HepG2 (cell line): ENCODE measurements around the gene AEN. TPM values are rescaled to one million over a fixed set of nuclear protein-coding genes. Genes with fewer than 3 reads are reported as not detected.

ENCODE experiments used
- AFF4 ChIP-seq: sonication (generic); formaldehyde crosslinking; IDR thresholded peaks from 2 replicates; pipeline ENCODE4 v1.4.0; 2020; ENCODE audit warnings: missing genetic modification reagents
- KLF11 ChIP-seq: IDR thresholded peaks from 2 replicates; pipeline ENCODE4 v1.6.1; 2016; ENCODE audit warnings: missing compliant biosample characterization
- PAF1 ChIP-seq: IDR thresholded peaks from 2 replicates; pipeline ENCODE4 v1.6.1; 2016; ENCODE audit warnings: missing genetic modification reagents, missing compliant biosample characterization
- RXRB ChIP-seq: IDR thresholded peaks from 2 replicates; pipeline ENCODE4 v1.6.1; 2016; ENCODE audit warnings: borderline replicate concordance, missing genetic modification reagents, missing compliant biosample characterization
- TCF12 ChIP-seq, 2 experiments: fragments of 450-650 bp in 1 of 2; sonication (generic) in 1 of 2; formaldehyde crosslinking in 1 of 2; IDR thresholded peaks; 2 replicates each; pipeline versions ENCODE4 v1.6.1 to v1.8.0; 2017 to 2022; ENCODE audit warnings: antibody characterized with exemption in 1 of 2, mild to moderate bottlenecking in 1 of 2, missing genetic modification reagents in 1 of 2, moderate library complexity in 1 of 2
- THAP11 ChIP-seq: IDR thresholded peaks from 2 replicates; pipeline ENCODE4 v1.6.1; 2016; ENCODE audit warnings: missing biosample characterization, missing genetic modification reagents
- ZBTB33 ChIP-seq: sonication (generic); formaldehyde crosslinking; IDR thresholded peaks from 2 replicates; pipeline ENCODE4 v1.4.0; 2020; ENCODE audit warnings: missing genetic modification reagents
- ZBTB39 ChIP-seq: sonication (generic); formaldehyde crosslinking; IDR thresholded peaks from 2 replicates; pipeline ENCODE4 v1.5.0; 2020; ENCODE audit warnings: missing genetic modification reagents
- ZC3H4 ChIP-seq: sonication (generic); formaldehyde crosslinking; IDR thresholded peaks from 2 replicates; pipeline ENCODE4 v1.4.0; 2020; ENCODE audit warnings: missing genetic modification reagents, borderline replicate concordance
- ZFP36L2 ChIP-seq: sonication (generic); formaldehyde crosslinking; IDR thresholded peaks from 2 replicates; pipeline ENCODE4 v1.4.0; 2020; ENCODE audit warnings: missing genetic modification reagents
- ZKSCAN8 ChIP-seq: IDR thresholded peaks from 2 replicates; pipeline ENCODE4 v1.6.1; 2016; ENCODE audit warnings: borderline replicate concordance, missing genetic modification reagents, missing compliant biosample characterization
- ZNF10 ChIP-seq: sonication (generic); formaldehyde crosslinking; IDR thresholded peaks from 2 replicates; pipeline ENCODE4 v1.4.0; 2020; ENCODE audit warnings: mild to moderate bottlenecking, low read depth, missing genetic modification reagents, borderline replicate concordance
- ZNF230 ChIP-seq: sonication (generic); formaldehyde crosslinking; IDR thresholded peaks from 2 replicates; pipeline ENCODE4 v1.4.0; 2020; ENCODE audit warnings: mild to moderate bottlenecking, missing genetic modification reagents
- ZNF441 ChIP-seq: sonication (generic); formaldehyde crosslinking; IDR thresholded peaks from 2 replicates; pipeline ENCODE4 v1.7.0; 2021; ENCODE audit warnings: missing genetic modification reagents, borderline replicate concordance
- ZNF691 ChIP-seq: sonication (generic); formaldehyde crosslinking; IDR thresholded peaks from 2 replicates; pipeline ENCODE4 v1.4.0; 2020; ENCODE audit warnings: missing genetic modification reagents, low read depth, mild to moderate bottlenecking, borderline replicate concordance
- ZNF710 ChIP-seq: sonication (generic); formaldehyde crosslinking; IDR thresholded peaks from 2 replicates; pipeline ENCODE4 v1.5.0; 2020; ENCODE audit warnings: mild to moderate bottlenecking, missing genetic modification reagents, borderline replicate concordance
- ZNF720 ChIP-seq: sonication (generic); formaldehyde crosslinking; IDR thresholded peaks from 2 replicates; pipeline ENCODE4 v1.4.0; 2020; ENCODE audit warnings: missing genetic modification reagents
- polyA plus RNA-seq, 8 experiments: library from polyadenylated mRNA; depleted of rRNA in 3 of 8; stranded (reverse) in 7 of 8; unstranded in 1 of 8; fragments of >200 nt; fragmentation: Illumina TruSeq in 4 of 8; extraction: Trizol in 4 of 8; gene quantifications; 2 replicates each; pipeline versions ENCODE4 v1.2.1 to v1.2.3, GENCODE V29; 2011 to 2016; ENCODE audit warnings: low read depth in 4 of 8, missing spikeins in 1 of 8, mixed read lengths in 1 of 8; ENCODE audit not compliant: insufficient read depth in 1 of 8
- total RNA-seq, 5 experiments: library from RNA; depleted of rRNA; stranded (reverse); fragments of >200 nt; fragmentation: Illumina TruSeq; extraction: Trizol; gene quantifications; 2 replicates each; pipeline ENCODE4 v1.2.3, GENCODE V29; 2016; ENCODE audit warnings: low read depth in 1 of 5

AEN gene
- total and polyA plus RNA-seq, 2 of the 13 experiments (the other 11 are each of a cell fraction or from before 2014, with no cell fraction given), result 51.3 to 118 TPM

GRCh38 chr15:88620995-88621772 lies at the start of gene AEN (continued):
- no peak for TF ChIP-seq ZNF691 (CRISPR knock-in tag)
- no peak for TF ChIP-seq ZKSCAN8 (CRISPR knock-in tag)
- TF ChIP-seq AFF4 (CRISPR knock-in tag), result no peak; the same call in 1 of the 2 replicates
- TF ChIP-seq ZBTB39 (CRISPR knock-in tag), result no peak
- peak; percentile 39; the same call in 1 of the 2 replicates for TF ChIP-seq RXRB (CRISPR knock-in tag)
- no peak; the same call in 1 of the 2 replicates for TF ChIP-seq ZNF441
- TF ChIP-seq ZC3H4 (CRISPR knock-in tag), result no peak
- peak; percentile 74 for TF ChIP-seq THAP11 (CRISPR knock-in tag)
- TF ChIP-seq ZNF10, result no peak
- TF ChIP-seq KLF11 (CRISPR knock-in tag), result no peak
- TF ChIP-seq ZBTB33 (CRISPR knock-in tag), result no peak
- TF ChIP-seq ZNF710, result 0 out of 2 replicates have a peak, but pooled peaks have one; percentile 14
- no peak for TF ChIP-seq PAF1 (CRISPR knock-in tag)
- TF ChIP-seq ZFP36L2, result no peak
- TF ChIP-seq ZNF230 (CRISPR knock-in tag), result no peak
- TF ChIP-seq TCF12 (IDR thresholded peaks at IDR 0.05), result no peak
- TF ChIP-seq TCF12 (CRISPR knock-in tag; IDR thresholded peaks at IDR 0.05), result peak; percentile 62; the same call in 1 of the 2 replicates
- TF ChIP-seq ZNF720, result no peak
